Dendritic cell treated with granulocyte-macrophage colony-stimulating factor and Interleukin-4, amounts not matched to agents 40 ng/mL and 50 ng/mL, for 4 days (primary cell): Measurements from ENCODE around the gene VPS18.

Experiments used
- H3K27ac Mint-ChIP-seq: one replicate; pipeline ENCODE4 v1.8.0; 2022; ENCODE audit warnings: mild to moderate bottlenecking, mixed read lengths
- H3K27me3 Mint-ChIP-seq: one replicate; pipeline ENCODE4 v1.8.0; 2022; ENCODE audit warnings: mild to moderate bottlenecking, mixed read lengths
- H3K36me3 Mint-ChIP-seq: one replicate; pipeline ENCODE4 v1.8.0; 2022; ENCODE audit warnings: low read depth, mixed read lengths
- H3K4me1 Mint-ChIP-seq: one replicate; pipeline ENCODE4 v1.8.0; 2022; ENCODE audit warnings: low read depth, mixed read lengths
- H3K4me3 Mint-ChIP-seq: one replicate; pipeline ENCODE4 v1.8.0; 2022; ENCODE audit warnings: mild to moderate bottlenecking, moderate library complexity, mixed read lengths
- H3K9me3 Mint-ChIP-seq: one replicate; pipeline ENCODE4 v1.8.0; 2022; ENCODE audit warnings: mixed read lengths
- intact Hi-C: fragments of 100-400 bp; cut with micrococcal nuclease; formaldehyde crosslinking; loops from one replicate; pipeline ENCODE4 v1.15.0; 2022

VPS18 gene

GRCh38 chr15:40915116-40915661, 20.9 kb downstream of the VPS18 start:
- H3K4me1 Mint-ChIP-seq = peaks cover 3% of the 10 kb centered on the region
- intact Hi-C loops = no loop called here

GRCh38 chr15:40915679-40916078, 21.4 kb downstream of the VPS18 start:
- H3K27me3 Mint-ChIP-seq = peaks cover 2% of the 10 kb centered on the region
- intact Hi-C loops = no loop called here
- no peaks in the 10 kb centered on the region for H3K4me1 Mint-ChIP-seq
- no peaks in the 10 kb centered on the region for H3K9me3 Mint-ChIP-seq
- no peak overlapping the region for H3K4me3 Mint-ChIP-seq
- H3K27ac Mint-ChIP-seq = no peak overlapping the region
- no peaks in the 10 kb centered on the region for H3K36me3 Mint-ChIP-seq

More at GRCh38 chr15:40915116-40915661, 20.9 kb downstream of the VPS18 start:
- Mint-ChIP-seq H3K4me3 (no peak overlapping the region), H3K36me3 (no peaks in the 10 kb centered on the region), H3K27ac (no peak overlapping the region), H3K9me3 (no peaks in the 10 kb centered on the region), H3K27me3 (no peaks in the 10 kb centered on the region)

DNA sequence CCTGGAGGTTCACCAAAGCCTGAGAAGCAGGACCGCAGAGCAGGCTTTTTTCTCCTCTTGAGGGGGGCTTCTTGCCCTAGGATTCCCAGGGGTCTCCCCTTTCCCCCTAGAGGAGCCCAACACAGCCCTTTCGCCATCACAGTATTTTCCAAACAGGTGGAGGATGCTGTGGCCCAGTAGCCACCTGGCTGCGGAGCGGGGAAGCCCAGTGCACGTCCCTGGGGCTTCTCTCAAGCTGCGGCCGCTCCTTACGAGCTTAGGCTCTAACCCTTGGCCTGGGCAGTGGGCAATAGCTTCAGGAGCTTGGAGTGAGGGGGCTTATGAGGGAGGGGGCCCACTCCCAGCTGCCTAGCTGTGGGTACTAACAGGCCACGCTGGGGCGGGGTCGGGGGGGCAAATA, 23.3 kb downstream of the VPS18 start:
- Mint-ChIP-seq H3K36me3 (no peaks in the 10 kb centered on the region), H3K9me3 (no peaks in the 10 kb centered on the region), H3K4me1 (no peaks in the 10 kb centered on the region), H3K27ac (no peak overlapping the region), H3K27me3 (peaks cover 10% of the 10 kb centered on the region), H3K4me3 (no peak overlapping the region)
- intact Hi-C loops = no loop called here

- H3K27ac Mint-ChIP-seq = no peak overlapping the region
- peaks cover 16% of the 10 kb centered on the region for H3K27me3 Mint-ChIP-seq
- no peaks in the 10 kb centered on the region for H3K4me1 Mint-ChIP-seq
- H3K4me3 Mint-ChIP-seq = no peak overlapping the region
- no peaks in the 10 kb centered on the region for H3K9me3 Mint-ChIP-seq
- no peaks in the 10 kb centered on the region for H3K36me3 Mint-ChIP-seq
- intact Hi-C loops = no loop called here
Observed at GRCh38 chr15:40918146-40918798, 24.0 kb downstream of the VPS18 start.

DNA sequence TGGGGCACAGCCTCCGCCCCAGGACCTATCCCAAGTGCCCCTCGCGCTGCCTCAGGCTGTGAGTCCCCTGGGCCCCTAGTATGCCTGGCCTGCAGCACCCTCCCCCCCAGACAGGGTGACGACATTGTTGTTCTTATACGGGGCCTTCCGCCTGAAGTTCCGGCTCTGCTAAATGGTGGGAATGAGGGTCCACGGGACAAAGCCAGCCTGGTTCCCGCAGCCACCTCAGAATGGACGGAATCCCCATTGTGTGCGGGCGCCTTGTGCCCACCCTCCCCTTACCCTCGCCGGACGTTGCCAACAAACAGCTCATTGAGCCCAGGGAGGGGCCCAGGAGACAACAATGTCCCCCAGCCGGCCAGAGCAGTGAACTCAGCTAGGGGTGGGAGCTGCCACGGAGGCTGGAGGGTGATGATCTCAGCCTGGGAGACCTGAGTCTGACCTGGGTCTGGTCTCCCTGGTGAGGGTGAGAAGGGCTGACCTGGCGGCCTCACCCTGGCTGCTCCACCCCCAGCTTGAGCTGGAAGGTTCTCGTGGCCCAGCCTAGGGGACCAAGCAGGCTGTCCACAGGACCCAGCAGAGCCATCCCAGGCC, 24.6 kb downstream of the VPS18 start:
- no peak overlapping the region for H3K27ac Mint-ChIP-seq
- H3K4me3 Mint-ChIP-seq = no peak overlapping the region
- no peaks in the 10 kb centered on the region for H3K9me3 Mint-ChIP-seq
- peaks cover 20% of the 10 kb centered on the region for H3K27me3 Mint-ChIP-seq
- intact Hi-C loops = no loop called here
- no peaks in the 10 kb centered on the region for H3K4me1 Mint-ChIP-seq
- no peaks in the 10 kb centered on the region for H3K36me3 Mint-ChIP-seq

- H3K4me1 Mint-ChIP-seq = peaks cover 19% of the 10 kb centered on the region
- no peaks in the 10 kb centered on the region for H3K9me3 Mint-ChIP-seq
- peaks cover 52% of the 10 kb centered on the region for H3K27me3 Mint-ChIP-seq
- H3K36me3 Mint-ChIP-seq = no peaks in the 10 kb centered on the region
- H3K4me3 Mint-ChIP-seq = no peak overlapping the region
- intact Hi-C loops = no loop called here
- H3K27ac Mint-ChIP-seq = no peak overlapping the region
Observed at GRCh38 chr15:40921949-40922607, 27.8 kb downstream of the VPS18 start.

DNA sequence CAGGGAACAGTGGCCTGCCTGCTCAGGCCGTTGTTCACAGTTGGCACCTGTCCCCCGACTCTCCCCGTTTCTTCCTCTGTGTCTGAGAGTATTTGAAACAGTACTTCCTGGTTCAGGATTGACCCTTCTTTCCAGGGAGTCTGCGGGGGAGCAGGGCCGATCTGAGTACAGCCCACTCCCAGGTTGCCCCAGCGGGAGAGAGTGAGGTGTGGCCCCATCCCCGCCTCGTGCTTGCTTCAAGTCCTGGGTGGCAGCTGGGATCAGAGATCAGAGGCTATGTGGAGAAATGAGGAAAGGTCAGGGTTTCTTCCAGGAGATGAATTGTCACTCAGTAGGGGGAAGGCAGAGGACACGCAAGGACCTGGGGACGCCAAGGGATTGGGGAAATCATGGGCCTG, 28.4 kb downstream of the VPS18 start:
- Mint-ChIP-seq H3K36me3 (no peaks in the 10 kb centered on the region), H3K9me3 (no peaks in the 10 kb centered on the region), H3K4me3 (no peak overlapping the region), H3K27ac (no peak overlapping the region), H3K4me1 (peaks cover 24% of the 10 kb centered on the region), H3K27me3 (peaks cover 58% of the 10 kb centered on the region)
- intact Hi-C loops = no loop called here

DNA sequence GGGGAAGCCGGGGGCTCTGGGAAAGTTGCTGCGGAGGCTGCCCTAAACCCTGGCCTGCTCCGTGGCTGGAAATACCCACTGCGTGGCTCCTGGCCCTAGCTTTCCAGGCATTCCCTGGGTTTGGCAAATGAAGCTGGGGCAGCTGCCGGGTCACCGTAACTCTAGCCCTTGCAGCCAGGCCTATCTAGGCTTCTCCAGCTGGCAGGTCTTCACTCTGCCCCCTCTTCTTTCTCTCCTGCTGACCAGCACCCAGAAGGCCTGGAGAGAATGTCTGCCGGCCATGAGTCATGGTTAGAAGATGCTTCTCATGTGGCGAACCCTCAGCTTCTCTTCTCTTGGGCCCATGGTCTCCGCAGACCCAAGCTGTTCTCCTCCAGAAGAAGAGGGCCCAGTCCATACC, 29.3 kb downstream of the VPS18 start:
- no peak overlapping the region for H3K4me3 Mint-ChIP-seq
- H3K27me3 Mint-ChIP-seq = peaks cover 67% of the 10 kb centered on the region
- H3K9me3 Mint-ChIP-seq = no peaks in the 10 kb centered on the region
- intact Hi-C loops = no loop called here
- no peak overlapping the region for H3K27ac Mint-ChIP-seq
- peaks cover 27% of the 10 kb centered on the region for H3K4me1 Mint-ChIP-seq
- H3K36me3 Mint-ChIP-seq = no peaks in the 10 kb centered on the region

GRCh38 chr15:40925495-40925862, 31.2 kb downstream of the VPS18 start:
- Mint-ChIP-seq H3K4me3 (no peak overlapping the region), H3K4me1 (peaks cover 46% of the 10 kb centered on the region), H3K36me3 (no peaks in the 10 kb centered on the region)

GRCh38 chr15:40925863-40926658, 31.8 kb downstream of the VPS18 start:
- peak overlapping the region; percentile 21 for H3K4me3 Mint-ChIP-seq
- H3K27me3 Mint-ChIP-seq = peaks cover 87% of the 10 kb centered on the region
- no peaks in the 10 kb centered on the region for H3K9me3 Mint-ChIP-seq
- H3K4me1 Mint-ChIP-seq = peaks cover 52% of the 10 kb centered on the region
- H3K27ac Mint-ChIP-seq = no peak overlapping the region
- intact Hi-C loops = no loop called here
- H3K36me3 Mint-ChIP-seq = no peaks in the 10 kb centered on the region

More at GRCh38 chr15:40925495-40925862, 31.2 kb downstream of the VPS18 start:
- no peak overlapping the region for H3K27ac Mint-ChIP-seq
- H3K9me3 Mint-ChIP-seq = no peaks in the 10 kb centered on the region
- intact Hi-C loops = no loop called here
- H3K27me3 Mint-ChIP-seq = peaks cover 86% of the 10 kb centered on the region

DNA sequence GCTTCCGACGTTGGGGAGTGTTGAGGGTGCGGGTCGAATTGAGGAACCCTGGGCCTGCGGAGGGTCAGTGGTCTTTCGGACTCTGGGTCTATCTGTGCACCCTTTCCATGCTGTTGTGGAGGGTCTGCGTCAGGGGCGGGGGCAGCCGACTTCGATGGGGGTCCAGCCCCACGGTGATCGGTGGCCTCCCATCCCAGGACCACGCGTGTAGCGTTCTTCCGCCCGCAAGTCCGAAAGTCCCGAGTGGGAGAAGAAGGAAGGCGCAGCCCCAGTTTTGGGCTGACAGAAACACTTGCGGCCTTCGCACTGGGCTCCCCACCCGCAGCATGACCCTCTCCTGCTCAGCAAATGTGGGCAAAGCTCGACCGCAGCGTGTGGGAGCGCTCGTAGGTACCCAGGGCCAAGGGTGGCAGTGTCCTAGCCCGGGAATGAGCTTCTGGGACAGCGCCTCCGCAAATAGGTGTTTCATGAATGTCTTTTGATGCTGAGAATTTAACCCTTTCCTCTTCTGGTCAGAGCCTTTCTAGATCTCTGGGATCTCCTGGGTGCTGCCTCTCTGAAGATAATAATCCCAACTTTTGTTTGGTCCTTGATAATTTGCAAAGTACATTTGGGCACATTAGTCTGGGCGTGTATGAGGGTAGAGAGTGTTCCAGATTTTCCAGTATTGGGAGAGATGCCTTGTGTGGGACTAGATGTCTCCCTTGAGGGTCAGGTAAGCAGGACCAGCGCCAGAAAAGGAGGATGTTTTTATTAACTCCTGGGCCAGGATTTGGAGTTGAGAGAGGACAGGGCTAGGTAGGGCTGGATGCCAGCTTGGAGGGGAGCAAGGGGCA, 32.6 kb downstream of the VPS18 start:
- intact Hi-C loops = no loop called here
- Mint-ChIP-seq H3K9me3 (no peaks in the 10 kb centered on the region), H3K4me1 (peaks cover 55% of the 10 kb centered on the region), H3K27me3 (peaks cover 95% of the 10 kb centered on the region), H3K4me3 (no peak overlapping the region), H3K36me3 (no peaks in the 10 kb centered on the region), H3K27ac (no peak overlapping the region)

- Mint-ChIP-seq H3K27ac (no peak overlapping the region), H3K27me3 (peaks cover 97% of the 10 kb centered on the region), H3K9me3 (no peaks in the 10 kb centered on the region), H3K4me1 (peaks cover 61% of the 10 kb centered on the region), H3K4me3 (peak overlapping the region; percentile 44), H3K36me3 (no peaks in the 10 kb centered on the region)
- intact Hi-C loops = no loop called here
Observed at GRCh38 chr15:40927495-40927872, 33.2 kb downstream of the VPS18 start.
